Natural killer cell (primary cell): ENCODE results near the gene MNX1. TPM values are rescaled to one million over a fixed set of nuclear protein-coding genes. Genes with fewer than 3 reads are reported as not detected.

Experiments used
- ATAC-seq, 3 donors: fragments of 150-1000 bp in 2 of 3; fragments of 200-7000 bp in 1 of 3; cut with Tn5 transposase; 1 replicate in 1 of 3; 2 replicates in 2 of 3; pipeline ENCODE4 v1.10.0; 2021; ENCODE audit warnings: mild to moderate bottlenecking in 2 of 3, moderate library complexity in 2 of 3
- DNase-seq, 2 donors: peaks; one replicate each; pipeline versions ENCODE4 v3.0.0 to v3.0.0-alpha.2; 2013 to 2021; ENCODE audit warnings: mixed read lengths in 1 of 2
- H3K27ac ChIP-seq: one replicate; pipeline ENCODE4 v1.5.1; 2013; ENCODE audit warnings: mild to moderate bottlenecking, low read length
- H3K27me3 ChIP-seq: one replicate; pipeline ENCODE4 v1.6.1; 2013; ENCODE audit warnings: low read length; ENCODE audit not compliant: control insufficient read depth, insufficient read depth
- H3K36me3 ChIP-seq: one replicate; pipeline ENCODE4 v1.6.1; 2013; ENCODE audit warnings: low read length; ENCODE audit not compliant: control insufficient read depth, insufficient read depth
- H3K4me1 ChIP-seq: one replicate; pipeline ENCODE4 v1.6.1; 2013; ENCODE audit warnings: low read length; ENCODE audit not compliant: control insufficient read depth, insufficient read depth
- H3K4me3 ChIP-seq: one replicate; pipeline ENCODE4 v1.5.1; 2013; ENCODE audit warnings: low read length
- H3K9me3 ChIP-seq: one replicate; pipeline ENCODE4 v1.6.1; 2013; ENCODE audit warnings: low read length; ENCODE audit not compliant: control insufficient read depth, insufficient read depth
- H3K27ac Mint-ChIP-seq, 2 donors: one replicate each; pipeline ENCODE4 v1.8.0; 2022; ENCODE audit warnings: mild to moderate bottlenecking in 2 of 2, mixed read lengths in 2 of 2, moderate library complexity in 1 of 2
- H3K27me3 Mint-ChIP-seq, 2 donors: one replicate each; pipeline ENCODE4 v1.8.0; 2022; ENCODE audit warnings: low read depth in 2 of 2, mixed read lengths in 2 of 2
- H3K36me3 Mint-ChIP-seq: one replicate; pipeline ENCODE4 v1.8.0; 2022; ENCODE audit warnings: mixed read lengths
- H3K4me1 Mint-ChIP-seq, 2 donors: one replicate each; pipeline ENCODE4 v1.8.0; 2022; ENCODE audit warnings: mixed read lengths in 2 of 2
- H3K4me3 Mint-ChIP-seq: one replicate; pipeline ENCODE4 v1.8.0; 2022; ENCODE audit warnings: mild to moderate bottlenecking, moderate library complexity, mixed read lengths
- H3K9me3 Mint-ChIP-seq, 2 donors: one replicate each; pipeline ENCODE4 v1.8.0; 2022; ENCODE audit warnings: mixed read lengths in 2 of 2
- WGBS: methylation state at CpG from one replicate; pipeline ENCODE4 v1.1.7; 2013; ENCODE audit warnings: missing lambda C conversion rate; ENCODE audit not compliant: insufficient coverage; 5-methylcytosine and 5-hydroxymethylcytosine counted together
- intact Hi-C: fragments of 100-400 bp; cut with micrococcal nuclease; formaldehyde crosslinking; loops from one replicate; pipeline ENCODE4 v1.14.2; 2022
- total RNA-seq, 4 donors: library from RNA; stranded (reverse); fragments of 120-200 nt in 1 of 4; gene quantifications; one replicate each; pipeline versions ENCODE4 v1.2.3 to v1.2.4, GENCODE V29; 2013 to 2022
- TF ChIP-seq, protein P1 (sequence below): fragments of 200-600 bp; IDR thresholded peaks from one replicate; pipeline ENCODE4 v1.8.0; 2022; ENCODE audit warnings: antibody characterized with exemption

The MNX1 gene
- total RNA-seq, 3 donors from 2014 or later (not counting 1 experiment from before 2014, with no cell fraction given), result not detected

DNA sequence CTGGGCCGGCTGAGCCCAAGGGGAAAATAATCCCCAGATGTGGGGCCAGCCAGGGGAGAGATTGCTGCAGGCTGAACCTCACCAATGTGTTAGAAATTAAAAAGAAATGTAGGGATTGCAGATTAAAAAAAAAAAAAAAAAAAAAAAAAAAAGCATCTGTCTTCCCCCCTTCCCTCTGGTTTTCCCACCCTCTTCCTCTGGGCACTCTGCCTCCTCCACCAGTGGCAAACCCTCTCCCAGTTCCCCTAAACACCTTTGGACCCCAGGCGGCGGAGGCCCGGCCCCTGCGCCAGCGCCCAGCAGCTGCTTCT is 7.1 kb downstream of the MNX1 start:
- no peaks in the 10 kb centered on the region for H3K9me3 ChIP-seq
- peaks cover 18% of the 10 kb centered on the region for H3K4me1 ChIP-seq
- H3K9me3 Mint-ChIP-seq, result no peaks in the 10 kb centered on the region
- intact Hi-C loops, result no loop called here
- TF ChIP-seq, protein P1, sequence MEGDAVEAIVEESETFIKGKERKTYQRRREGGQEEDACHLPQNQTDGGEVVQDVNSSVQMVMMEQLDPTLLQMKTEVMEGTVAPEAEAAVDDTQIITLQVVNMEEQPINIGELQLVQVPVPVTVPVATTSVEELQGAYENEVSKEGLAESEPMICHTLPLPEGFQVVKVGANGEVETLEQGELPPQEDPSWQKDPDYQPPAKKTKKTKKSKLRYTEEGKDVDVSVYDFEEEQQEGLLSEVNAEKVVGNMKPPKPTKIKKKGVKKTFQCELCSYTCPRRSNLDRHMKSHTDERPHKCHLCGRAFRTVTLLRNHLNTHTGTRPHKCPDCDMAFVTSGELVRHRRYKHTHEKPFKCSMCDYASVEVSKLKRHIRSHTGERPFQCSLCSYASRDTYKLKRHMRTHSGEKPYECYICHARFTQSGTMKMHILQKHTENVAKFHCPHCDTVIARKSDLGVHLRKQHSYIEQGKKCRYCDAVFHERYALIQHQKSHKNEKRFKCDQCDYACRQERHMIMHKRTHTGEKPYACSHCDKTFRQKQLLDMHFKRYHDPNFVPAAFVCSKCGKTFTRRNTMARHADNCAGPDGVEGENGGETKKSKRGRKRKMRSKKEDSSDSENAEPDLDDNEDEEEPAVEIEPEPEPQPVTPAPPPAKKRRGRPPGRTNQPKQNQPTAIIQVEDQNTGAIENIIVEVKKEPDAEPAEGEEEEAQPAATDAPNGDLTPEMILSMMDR, result no peak
- DNase-seq (no peak), ATAC-seq (no peak)
- WGBS, result 18% methylated on average over 3 of the region's 6 CpGs
- no peak overlapping the region for H3K4me3 ChIP-seq
- peaks cover 13% of the 10 kb centered on the region in 2 donors for H3K4me1 Mint-ChIP-seq
- H3K27me3 Mint-ChIP-seq, result peaks cover 55 to 59% of the 10 kb centered on the region in 2 donors
- no peaks in the 10 kb centered on the region for H3K36me3 Mint-ChIP-seq
- H3K27ac ChIP-seq, result no peak overlapping the region
- no peak overlapping the region for H3K4me3 Mint-ChIP-seq
- H3K36me3 ChIP-seq, result no peaks in the 10 kb centered on the region
- peaks cover 61% of the 10 kb centered on the region for H3K27me3 ChIP-seq
- H3K27ac Mint-ChIP-seq, result no peak overlapping the region

DNA sequence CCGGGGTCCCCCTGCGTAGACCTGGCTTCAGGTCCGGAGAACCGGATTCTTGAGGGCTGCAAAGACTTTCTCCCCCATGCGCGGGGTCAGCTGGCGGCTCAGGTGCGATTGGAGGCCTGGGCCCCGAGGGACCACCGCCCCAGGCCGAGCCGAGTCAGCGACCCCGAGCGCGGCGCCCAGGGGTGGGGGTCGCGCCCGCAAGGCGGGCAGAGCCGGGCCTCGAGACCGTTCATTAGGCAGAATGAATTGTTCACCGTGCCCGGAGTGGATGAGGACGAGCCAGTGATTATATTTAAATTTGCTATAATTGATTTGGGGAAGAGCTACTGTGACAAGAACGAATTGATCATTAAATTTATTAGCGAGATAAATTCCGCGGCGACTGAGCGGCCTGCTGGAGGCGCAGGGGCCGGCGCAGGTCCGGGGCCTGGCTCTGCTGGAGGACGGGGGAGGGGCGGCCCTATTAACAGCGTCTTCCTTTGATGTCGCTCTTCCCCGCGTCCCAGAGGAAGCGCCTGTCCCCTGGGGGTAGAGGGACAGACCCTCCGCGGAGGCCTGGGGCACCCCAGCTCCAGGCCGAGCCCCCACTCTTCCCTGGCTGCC is 7.5 kb downstream of the MNX1 start:
- WGBS, result 8% methylated on average over 47 of the region's 47 CpGs
- Mint-ChIP-seq H3K36me3 (no peaks in the 10 kb centered on the region), H3K27me3 (peaks cover 55 to 59% of the 10 kb centered on the region in 2 donors), H3K4me1 (peaks cover 13% of the 10 kb centered on the region in 2 donors), H3K9me3 (no peaks in the 10 kb centered on the region), H3K27ac (no peak overlapping the region), H3K4me3 (no peak overlapping the region)
- Histone ChIP-seq H3K4me1 (peaks cover 18% of the 10 kb centered on the region), H3K36me3 (no peaks in the 10 kb centered on the region), H3K27me3 (peaks cover 56% of the 10 kb centered on the region), H3K9me3 (no peaks in the 10 kb centered on the region), H3K27ac (no peak overlapping the region), H3K4me3 (no peak overlapping the region)
- ATAC-seq (no peak), DNase-seq (no peak)
- intact Hi-C loops, result no loop called here
- TF ChIP-seq, protein P1, result no peak

DNA sequence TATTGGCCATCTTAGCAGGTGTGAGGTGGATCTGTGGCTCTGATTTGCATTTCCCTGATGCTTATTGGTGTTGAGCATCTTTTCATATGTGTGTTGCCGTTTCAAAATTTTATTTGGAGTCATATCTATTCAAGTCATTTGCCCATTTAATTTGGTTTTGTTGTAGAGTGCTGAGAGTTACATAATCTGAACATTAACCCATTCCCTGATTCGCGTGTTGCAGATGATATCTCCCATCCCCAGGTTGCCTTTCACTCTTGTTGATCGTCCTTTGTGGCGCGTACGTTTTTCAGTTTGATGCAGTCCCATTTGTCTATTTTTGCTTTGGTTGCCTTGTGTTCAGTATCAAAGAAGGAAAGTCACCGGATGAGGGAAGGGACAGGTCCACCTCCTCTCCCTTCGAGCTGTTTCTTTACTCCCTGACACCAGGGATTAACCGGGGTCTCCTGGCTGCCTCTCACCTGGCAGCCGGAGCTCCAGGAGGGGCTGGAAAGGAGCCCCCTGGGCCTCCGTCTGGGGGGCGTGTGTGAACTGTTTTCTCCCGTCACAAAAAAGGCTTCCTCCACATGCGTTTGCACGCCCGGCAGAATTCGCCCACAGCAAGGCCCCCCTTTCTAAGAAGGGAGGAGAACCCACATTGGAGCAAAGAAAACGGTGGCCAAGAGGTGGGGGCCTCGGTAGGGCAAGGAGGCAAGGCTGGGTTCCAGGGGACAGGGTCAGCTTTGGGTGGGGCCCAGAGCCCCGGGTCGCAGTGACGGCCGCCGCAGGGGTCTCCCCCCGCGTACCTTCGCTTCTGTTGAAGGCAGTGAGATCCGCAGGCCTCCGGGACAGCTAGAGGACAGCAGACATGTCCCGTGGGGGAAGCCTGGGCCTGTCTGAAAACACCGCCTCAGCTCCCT is 8.3 kb downstream of the MNX1 start:
- Histone ChIP-seq H3K27ac (no peak overlapping the region), H3K4me1 (peaks cover 18% of the 10 kb centered on the region), H3K9me3 (no peaks in the 10 kb centered on the region), H3K4me3 (no peak overlapping the region), H3K36me3 (no peaks in the 10 kb centered on the region), H3K27me3 (peaks cover 53% of the 10 kb centered on the region)
- H3K36me3 Mint-ChIP-seq, result no peaks in the 10 kb centered on the region
- TF ChIP-seq, protein P1, result no peak
- intact Hi-C loops, result no loop called here
- no peaks in the 10 kb centered on the region for H3K9me3 Mint-ChIP-seq
- H3K4me1 Mint-ChIP-seq, result peaks cover 13% of the 10 kb centered on the region in 2 donors
- H3K27me3 Mint-ChIP-seq, result peaks cover 55 to 61% of the 10 kb centered on the region in 2 donors
- 10% methylated on average over 32 of the region's 32 CpGs for WGBS
- no peak overlapping the region for H3K27ac Mint-ChIP-seq
- ATAC-seq (no peak), DNase-seq (no peak)
- peak overlapping the region; percentile 2 for H3K4me3 Mint-ChIP-seq
